Immature natural killer cell (primary cell): ENCODE measurements around the gene LRP10. TPM values are rescaled to one million over a fixed set of nuclear protein-coding genes. Genes with fewer than 3 reads are reported as not detected.
"Not testable (repeated sequence)": the region's sequence is repeated elsewhere in the genome, so short reads cannot be mapped to it uniquely, and the experiment has no call there.

Source experiments
- DNase-seq, 3 donors: peaks; one replicate each; pipeline ENCODE4 v3.0.0; 2022; ENCODE audit warnings: mixed read lengths in 1 of 3
- H3K27ac Mint-ChIP-seq, 6 donors: one replicate each; pipeline ENCODE4 v1.8.0; 2020; ENCODE audit warnings: mixed read lengths in 6 of 6, mild to moderate bottlenecking in 5 of 6, inconsistent platforms in 4 of 6, moderate library complexity in 3 of 6
- H3K27me3 Mint-ChIP-seq, 3 donors: one replicate each; pipeline ENCODE4 v1.8.0; 2020 to 2021; ENCODE audit warnings: low read depth in 3 of 3, mild to moderate bottlenecking in 3 of 3, mixed read lengths in 3 of 3, moderate library complexity in 3 of 3, inconsistent platforms in 1 of 3
- H3K36me3 Mint-ChIP-seq, 3 donors: one replicate each; pipeline ENCODE4 v1.8.0; 2020; ENCODE audit warnings: mixed read lengths in 3 of 3, inconsistent platforms in 2 of 3, mild to moderate bottlenecking in 2 of 3
- H3K4me1 Mint-ChIP-seq, 2 donors: one replicate each; pipeline ENCODE4 v1.8.0; 2020; ENCODE audit warnings: inconsistent platforms in 2 of 2, mild to moderate bottlenecking in 2 of 2, mixed read lengths in 2 of 2, moderate library complexity in 1 of 2
- H3K4me3 Mint-ChIP-seq, 5 donors: one replicate each; pipeline ENCODE4 v1.8.0; 2020; ENCODE audit warnings: mild to moderate bottlenecking in 5 of 5, mixed read lengths in 5 of 5, inconsistent platforms in 3 of 5, moderate library complexity in 3 of 5
- H3K9me3 Mint-ChIP-seq, 6 donors: one replicate each; pipeline ENCODE4 v1.8.0; 2020; ENCODE audit warnings: mild to moderate bottlenecking in 6 of 6, mixed read lengths in 6 of 6, inconsistent platforms in 4 of 6, moderate library complexity in 3 of 6
- polyA plus RNA-seq, 3 donors: library from polyadenylated mRNA; unstranded; fragments of 300-500 nt; fragmentation: Illumina TruSeq; gene quantifications; one replicate each; pipeline ENCODE4 v1.2.3, GENCODE V29; 2021

LRP10 gene
- polyA plus RNA-seq, 3 donors from 2014 or later = 74.6 to 146 (median 136) TPM

DNA sequence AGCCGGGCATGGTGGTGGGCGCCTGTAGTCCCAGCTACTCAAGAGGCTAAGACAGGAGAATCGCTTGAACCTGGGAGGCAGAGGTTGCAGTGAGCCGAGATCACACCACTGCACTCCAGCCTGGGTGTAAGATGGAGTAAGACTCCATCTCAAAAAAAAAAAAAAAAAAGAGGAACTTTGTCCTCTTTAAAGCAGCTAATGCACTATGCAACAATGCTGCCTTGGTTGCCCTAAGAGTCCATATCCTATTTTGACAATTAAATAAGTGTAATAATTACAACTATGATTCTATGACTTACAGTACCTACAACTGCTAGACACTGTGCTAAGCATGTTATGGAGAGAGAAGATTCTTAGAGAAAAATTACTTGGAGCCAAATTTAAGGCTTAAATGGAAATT, 43.3 kb downstream of the LRP10 start:
- H3K27ac Mint-ChIP-seq = peak overlapping the region in 2 of 6 donors; percentile 20 to 34
- H3K9me3 Mint-ChIP-seq, DNase-seq, H3K36me3 Mint-ChIP-seq, H3K4me3 Mint-ChIP-seq: not testable (repeated sequence)
- H3K4me1 Mint-ChIP-seq = peaks cover 39 to 61% of the 10 kb centered on the region in 2 donors
- H3K27me3 Mint-ChIP-seq = peaks cover 11 to 14% (median 13%) of the 10 kb centered on the region in 3 donors

GRCh38 chr14:22915886-22916521, 44.5 kb downstream of the LRP10 start:
- H3K4me1 Mint-ChIP-seq = peaks cover 40 to 63% of the 10 kb centered on the region in 2 donors
- H3K27me3 Mint-ChIP-seq = peaks cover 11 to 14% (median 13%) of the 10 kb centered on the region in 3 donors
- no peak for DNase-seq
- H3K36me3 Mint-ChIP-seq = peaks cover 0 to 12% (median 0%) of the 10 kb centered on the region in 3 donors
- H3K9me3 Mint-ChIP-seq = no peaks in the 10 kb centered on the region
- H3K27ac Mint-ChIP-seq = peak overlapping the region in 4 of 6 donors; percentile 46 to 100 (median 74)
- peak overlapping the region in 2 of 5 donors; percentile 8 to 13 for H3K4me3 Mint-ChIP-seq

GRCh38 chr14:22918804-22919600, 47.5 kb downstream of the LRP10 start, which contains the start of gene RBM23:
Gene RBM23 (minus strand): TSS chr14:22919149.
- Mint-ChIP-seq H3K4me3 (peak within 1 kb of the TSS; percentile 94 to 99 (median 95)), H3K4me1 (peaks cover 32 to 48% of the 10 kb centered on the region in 2 donors), H3K27me3 (peaks cover 11 to 13% (median 13%) of the 10 kb centered on the region in 3 donors)

GRCh38 chr14:22919601-22919921, 48.0 kb downstream of the LRP10 start:
- H3K4me1 Mint-ChIP-seq = peaks cover 32 to 48% of the 10 kb centered on the region in 2 donors
- no peak for DNase-seq
- H3K27ac Mint-ChIP-seq = peak overlapping the region; percentile 99 to 100 (median 100)
- peaks cover 4 to 30% (median 17%) of the 10 kb centered on the region in 3 donors for H3K36me3 Mint-ChIP-seq
- peaks cover 11 to 13% (median 13%) of the 10 kb centered on the region in 3 donors for H3K27me3 Mint-ChIP-seq
- no peaks in the 10 kb centered on the region for H3K9me3 Mint-ChIP-seq
- peak overlapping the region; percentile 94 to 99 (median 95) for H3K4me3 Mint-ChIP-seq

More at GRCh38 chr14:22918804-22919600, 47.5 kb downstream of the LRP10 start, which contains the start of gene RBM23:
- H3K36me3 Mint-ChIP-seq = peaks cover 4 to 24% (median 17%) of the 10 kb centered on the region in 3 donors
- DNase-seq = peak; percentile 100
- peak within 1 kb of the TSS; percentile 99 to 100 (median 100) for H3K27ac Mint-ChIP-seq
- H3K9me3 Mint-ChIP-seq = no peaks in the 10 kb centered on the region

DNA sequence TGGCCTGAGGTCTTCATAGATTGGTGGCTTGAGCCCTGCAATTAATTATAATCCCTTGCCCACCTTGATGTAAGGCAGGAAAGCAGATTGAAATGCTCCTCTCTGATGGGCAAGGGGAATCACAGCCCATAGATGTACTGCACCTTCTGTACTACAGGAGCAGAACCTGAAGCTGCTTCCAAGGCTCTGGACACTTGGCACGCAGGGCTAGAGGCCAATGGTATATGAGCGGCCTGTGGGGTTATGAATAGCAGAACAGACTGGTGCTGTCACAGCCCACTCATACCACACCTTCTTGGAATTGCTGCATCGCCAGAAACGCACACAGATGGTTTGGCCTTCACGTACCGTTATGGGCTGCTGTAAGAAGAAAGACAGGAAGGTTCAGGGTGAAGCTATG, 49.2 kb downstream of the LRP10 start:
- Mint-ChIP-seq H3K9me3 (no peaks in the 10 kb centered on the region), H3K36me3 (peaks cover 4 to 35% (median 17%) of the 10 kb centered on the region in 3 donors), H3K4me3 (no peak overlapping the region), H3K27ac (peak overlapping the region in 5 of 6 donors; percentile 12 to 100 (median 100)), H3K4me1 (peaks cover 32 to 44% of the 10 kb centered on the region in 2 donors), H3K27me3 (peaks cover 13% of the 10 kb centered on the region in 3 donors)
- DNase-seq = no peak

DNA sequence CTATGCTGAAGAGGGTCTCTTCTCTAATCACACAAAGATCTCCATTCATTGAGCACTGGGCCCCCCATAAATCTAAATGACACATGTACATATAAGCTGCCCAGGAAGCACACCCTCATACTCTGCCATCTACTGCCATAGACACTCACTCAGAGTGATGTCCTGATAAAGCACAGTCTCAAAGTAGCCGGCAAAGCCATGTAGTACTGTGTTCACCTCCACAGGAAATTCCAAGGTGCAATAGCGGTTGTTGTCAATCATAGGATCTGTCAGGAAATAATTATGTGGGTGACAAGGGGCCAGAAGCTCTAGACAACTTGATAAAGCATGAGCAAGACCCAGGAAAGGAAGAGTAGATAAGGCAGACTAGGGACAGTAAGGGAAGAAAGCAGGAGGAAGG, 50.8 kb downstream of the LRP10 start:
- Mint-ChIP-seq H3K4me1 (peaks cover 26 to 28% of the 10 kb centered on the region in 2 donors), H3K4me3 (no peak overlapping the region), H3K27me3 (peaks cover 13 to 16% (median 13%) of the 10 kb centered on the region in 3 donors), H3K9me3 (no peaks in the 10 kb centered on the region), H3K27ac (no peak overlapping the region), H3K36me3 (peaks cover 4 to 37% (median 25%) of the 10 kb centered on the region in 3 donors)
- DNase-seq = no peak

- no peaks in the 10 kb centered on the region for H3K9me3 Mint-ChIP-seq
- peaks cover 5 to 10% (median 5%) of the 10 kb centered on the region in 3 donors for H3K27me3 Mint-ChIP-seq
- no peak overlapping the region for H3K4me3 Mint-ChIP-seq
- H3K36me3 Mint-ChIP-seq = peaks cover 4 to 37% (median 25%) of the 10 kb centered on the region in 3 donors
- peak overlapping the region in 1 of 6 donors; percentile 24 for H3K27ac Mint-ChIP-seq
- peaks cover 12 to 13% of the 10 kb centered on the region in 2 donors for H3K4me1 Mint-ChIP-seq
- DNase-seq = no peak
Measured at GRCh38 chr14:22923746-22924145, 52.2 kb downstream of the LRP10 start.

DNA sequence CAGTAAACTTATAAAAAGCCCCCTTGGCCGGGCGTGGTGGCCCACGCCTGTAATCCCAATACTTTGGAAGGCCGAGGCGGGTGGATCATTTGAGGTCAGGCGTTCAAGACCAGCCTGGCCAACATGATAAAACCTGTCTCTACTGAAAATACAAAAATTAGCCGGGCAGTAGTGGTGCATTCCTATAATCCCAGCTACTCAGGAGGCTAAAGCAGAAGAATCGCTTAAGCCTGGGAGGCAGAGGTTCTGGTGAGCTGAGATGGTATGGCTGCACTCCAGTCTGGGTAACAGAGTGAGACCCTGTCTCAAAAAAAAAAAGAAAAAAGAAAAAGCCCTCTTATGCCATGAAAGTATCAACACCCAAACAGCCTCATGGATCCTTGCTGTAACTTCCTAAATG, 54.0 kb downstream of the LRP10 start:
- Mint-ChIP-seq H3K27ac (no peak overlapping the region), H3K27me3 (peaks cover 0 to 5% (median 0%) of the 10 kb centered on the region in 3 donors), H3K9me3 (no peaks in the 10 kb centered on the region), H3K4me3 (no peak overlapping the region), H3K4me1 (no peaks in the 10 kb centered on the region), H3K36me3 (peaks cover 4 to 37% (median 25%) of the 10 kb centered on the region in 3 donors)
- DNase-seq = no peak

DNA sequence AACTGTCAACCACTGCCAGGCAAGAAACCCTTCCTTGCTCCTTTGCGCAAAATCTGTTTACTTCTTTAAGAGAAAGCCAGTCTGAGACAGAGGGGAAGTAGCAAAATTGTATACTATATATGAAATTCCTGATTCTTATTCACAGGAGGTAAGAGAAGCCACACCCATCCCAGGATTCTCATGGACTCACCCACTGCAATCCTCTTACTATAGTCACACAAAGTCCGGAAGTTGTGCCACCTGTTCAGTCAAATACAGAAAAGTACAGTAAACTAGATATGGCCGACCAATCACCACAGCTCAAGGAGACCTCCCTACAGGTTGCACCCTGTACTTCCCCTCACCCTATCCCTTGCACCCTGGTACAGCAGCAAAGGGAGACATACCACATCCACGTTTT, 54.8 kb downstream of the LRP10 start:
- no peak for DNase-seq
- H3K4me3 Mint-ChIP-seq = peak overlapping the region in 1 of 5 donors; percentile 7
- H3K9me3 Mint-ChIP-seq = no peaks in the 10 kb centered on the region
- no peak overlapping the region for H3K27ac Mint-ChIP-seq
- H3K4me1 Mint-ChIP-seq = no peaks in the 10 kb centered on the region
- H3K27me3 Mint-ChIP-seq = peaks cover 0 to 5% (median 2%) of the 10 kb centered on the region in 3 donors
- peaks cover 4 to 31% (median 23%) of the 10 kb centered on the region in 3 donors for H3K36me3 Mint-ChIP-seq

- H3K27me3 Mint-ChIP-seq = peaks cover 0 to 5% (median 5%) of the 10 kb centered on the region in 3 donors
- peaks cover 0 to 18% (median 7%) of the 10 kb centered on the region in 3 donors for H3K36me3 Mint-ChIP-seq
- no peak for DNase-seq
- no peak overlapping the region for H3K27ac Mint-ChIP-seq
- H3K4me3 Mint-ChIP-seq = no peak overlapping the region
- H3K9me3 Mint-ChIP-seq = no peaks in the 10 kb centered on the region
- H3K4me1 Mint-ChIP-seq = peaks cover 4% of the 10 kb centered on the region in 2 donors
Measured at GRCh38 chr14:22928237-22929103, 56.9 kb downstream of the LRP10 start.

DNA sequence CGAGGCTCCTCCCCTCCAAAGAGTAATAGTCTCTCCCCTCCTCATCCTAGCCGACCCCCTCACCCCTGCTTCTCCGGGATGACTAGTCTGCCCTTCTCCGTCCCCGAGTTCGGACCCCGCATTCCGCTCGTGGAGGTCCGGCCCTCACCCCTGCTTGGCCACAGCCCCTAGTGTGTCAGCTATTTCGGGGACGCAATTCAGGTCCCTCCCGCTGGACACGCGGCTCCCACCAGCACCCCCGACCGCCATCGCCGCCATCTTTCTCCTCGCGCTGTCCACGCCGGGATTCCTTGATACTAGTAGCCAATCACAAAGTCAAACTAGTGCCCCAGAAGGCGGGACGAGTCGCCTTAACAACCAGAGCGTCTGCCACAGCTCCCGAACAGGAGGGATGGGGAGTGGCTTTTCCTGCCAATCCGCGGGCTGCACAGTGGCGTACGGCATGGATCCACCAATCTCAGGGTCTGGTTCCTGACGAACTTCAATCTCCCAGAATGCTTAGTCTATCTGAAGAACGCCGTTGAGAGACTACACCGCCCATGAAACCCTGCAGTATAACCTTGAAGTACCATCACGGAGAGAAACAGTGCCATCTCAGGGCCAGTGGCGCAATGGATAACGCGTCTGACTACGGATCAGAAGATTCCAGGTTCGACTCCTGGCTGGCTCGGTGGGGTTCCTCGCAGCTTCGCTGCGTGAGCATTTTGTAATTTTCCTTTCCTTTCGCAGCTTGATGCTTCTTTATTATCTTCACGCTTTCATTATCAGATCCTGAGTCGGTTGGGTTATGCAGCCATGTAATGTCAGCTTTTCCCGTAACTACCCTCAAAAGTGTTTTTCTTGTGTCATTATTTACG, 57.8 kb downstream of the LRP10 start, which contains the start of gene PRMT5:
Gene PRMT5, minus strand, starts transcription at position 273 of the 857 bp plus-strand sequence. Its CDS starts 15 bp downstream, at position 258.
- Mint-ChIP-seq H3K9me3 (no peaks in the 10 kb centered on the region), H3K36me3 (peaks cover 0 to 10% (median 7%) of the 10 kb centered on the region in 3 donors), H3K4me1 (peaks cover 4% of the 10 kb centered on the region in 2 donors), H3K27me3 (peaks cover 0 to 5% (median 5%) of the 10 kb centered on the region in 3 donors), H3K4me3 (no peak within 1 kb of the TSS), H3K27ac (no peak within 1 kb of the TSS)
- DNase-seq = peak; percentile 96 to 98 (median 98)

DNA sequence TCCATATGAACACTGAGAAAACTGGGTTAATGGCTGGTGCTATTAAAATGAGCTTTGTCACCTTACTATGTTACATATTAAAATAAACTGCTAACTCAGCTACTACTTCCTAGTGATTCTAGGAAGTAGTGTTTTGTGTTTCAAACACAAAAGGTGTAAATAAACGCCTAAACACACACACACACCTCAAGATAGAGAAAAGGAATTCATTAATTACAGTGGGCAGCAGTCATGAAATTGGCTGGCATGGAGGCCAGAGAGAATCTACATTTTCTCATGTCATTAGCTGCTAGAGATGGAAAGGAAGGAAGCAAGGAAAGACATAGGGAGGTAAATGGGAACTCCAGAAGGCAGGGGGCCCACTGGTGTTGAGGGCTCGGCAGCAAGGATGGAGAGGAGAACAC, 58.4 kb downstream of the LRP10 start:
- Mint-ChIP-seq H3K4me1 (peaks cover 4% of the 10 kb centered on the region in 2 donors), H3K4me3 (no peak overlapping the region), H3K27ac (no peak overlapping the region), H3K27me3 (peaks cover 0 to 5% (median 3%) of the 10 kb centered on the region in 3 donors), H3K36me3 (peaks cover 0 to 7% (median 4%) of the 10 kb centered on the region in 3 donors), H3K9me3 (no peaks in the 10 kb centered on the region)
- DNase-seq = no peak
